ENCODE results near the gene S100A4.
A peak's percentile ranks its signal among the peaks of the same experiment; 100 is the strongest.
"Not testable (repeated sequence)": the region's sequence is repeated elsewhere in the genome, so short reads cannot be mapped to it uniquely, and the experiment has no call there.

The S100A4 gene

DNA sequence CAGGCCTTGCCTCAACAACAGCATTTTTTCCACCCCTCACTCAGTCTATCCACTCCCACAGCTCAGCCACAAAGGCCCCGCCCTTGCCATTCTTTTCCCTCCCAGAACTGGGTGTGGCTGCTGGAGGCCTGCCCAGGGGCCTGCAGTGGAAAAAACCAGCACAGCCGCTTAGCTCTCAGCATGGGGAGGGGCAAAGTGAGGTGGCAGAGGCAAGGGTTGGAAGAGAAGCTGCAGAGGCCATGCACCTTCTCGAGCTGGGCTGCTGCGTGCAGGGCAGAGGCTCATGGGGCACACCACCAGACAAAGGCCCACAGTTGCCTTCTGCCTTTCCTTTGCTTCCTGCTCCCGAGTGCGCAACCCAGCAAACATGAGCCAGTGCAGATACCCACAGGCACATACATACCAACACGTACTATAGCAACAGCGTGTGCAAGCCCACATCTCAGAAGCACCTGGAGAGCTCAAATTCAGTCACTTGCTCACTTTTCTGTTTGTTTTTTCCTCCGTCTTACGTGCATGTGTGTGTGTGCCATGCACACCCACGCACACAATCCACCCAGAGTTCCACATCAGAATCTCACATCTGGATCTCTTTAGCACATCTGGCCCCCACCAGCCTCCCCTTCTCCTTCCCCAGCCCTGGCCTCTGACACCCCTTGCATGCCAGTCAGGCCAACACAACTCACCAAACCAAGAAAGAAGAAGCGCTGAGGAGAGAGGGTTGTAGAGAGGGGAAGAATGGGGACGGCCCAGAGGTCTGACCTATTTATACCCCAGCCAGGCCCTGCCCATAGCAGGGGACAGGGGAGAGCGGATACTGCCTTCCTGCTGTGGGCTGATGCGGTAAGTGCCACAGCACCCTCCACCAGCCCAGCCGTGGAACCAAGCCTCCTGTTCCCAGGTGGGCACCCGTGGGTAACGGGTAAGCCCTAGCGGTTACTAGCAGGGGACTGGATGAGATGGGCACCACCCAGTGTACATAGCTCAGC lies at the start of gene S100A4:
TSS of gene S100A4 (minus strand) at position 740 of the 989 bp plus-strand sequence. CDS start 1,012 bp downstream, outside the sequence.
- peak within 1 kb of the TSS; percentile 68 for H3K27ac ChIP-seq
- H3K4me1 ChIP-seq (ENCODE audit: low read depth, poor library complexity, severe bottlenecking): peaks cover 28% of the 10 kb centered on the region
- H3K27me3 ChIP-seq (ENCODE audit: insufficient read depth, low read depth): no peaks in the 10 kb centered on the region
- H3K79me2 ChIP-seq (ENCODE audit: insufficient read depth, low read depth): no peaks in the 10 kb centered on the region
- peak within 1 kb of the TSS; percentile 95 for H2AFZ ChIP-seq (ENCODE audit: low read depth)
- H3K4me3 ChIP-seq (IDR thresholded peaks at IDR 0.05; ENCODE audit: insufficient read depth, low read depth, low read length): peak within 1 kb of the TSS; percentile 95
- no peak for TF ChIP-seq CTCF (conservative IDR thresholded peaks at IDR 0.05; ENCODE audit: low read depth, low read length)
- H3K4me2 ChIP-seq: peak within 1 kb of the TSS; percentile 85
- H4K20me1 ChIP-seq (ENCODE audit: insufficient read depth): no peaks in the 10 kb centered on the region
- no peaks in the 10 kb centered on the region for H3K36me3 ChIP-seq (ENCODE audit: insufficient read depth)
- peak within 1 kb of the TSS; percentile 62 for H3K9ac ChIP-seq

DNA sequence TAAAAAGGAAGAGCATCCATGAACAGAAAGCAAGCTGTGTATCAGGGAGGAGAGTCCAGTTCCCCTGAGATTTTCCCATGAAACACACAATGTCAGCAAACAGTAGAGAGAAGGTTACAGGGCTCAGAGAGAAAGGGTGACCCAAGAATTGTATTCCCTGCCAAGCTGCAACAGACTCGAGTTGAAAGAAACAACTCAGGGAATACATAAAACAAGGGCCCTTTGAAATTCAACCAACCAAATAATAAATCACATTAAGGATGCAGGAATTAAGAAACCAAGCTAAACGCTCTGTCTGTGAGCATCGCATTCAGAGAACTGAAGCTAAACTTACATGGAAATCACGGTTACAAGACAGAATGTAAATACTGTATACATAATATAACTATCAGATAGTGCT lies 47.1 kb upstream of the S100A4 start:
- Histone ChIP-seq H3K79me2 (ENCODE audit: insufficient read depth, low read depth) (no peaks in the 10 kb centered on the region), H2AFZ (ENCODE audit: low read depth) (no peak overlapping the region; the same call in 1 of the 2 replicates), H3K27me3 (ENCODE audit: insufficient read depth, low read depth) (no peaks in the 10 kb centered on the region), H3K27ac (no peak overlapping the region), H3K4me2 (no peak overlapping the region), H3K36me3 (ENCODE audit: insufficient read depth) (no peaks in the 10 kb centered on the region), H3K9ac (no peak overlapping the region), H4K20me1 (ENCODE audit: insufficient read depth) (no peaks in the 10 kb centered on the region), H3K4me3 (IDR thresholded peaks at IDR 0.05; ENCODE audit: insufficient read depth, low read depth, low read length) (no peak overlapping the region), H3K4me1 (ENCODE audit: low read depth, poor library complexity, severe bottlenecking) (no peaks in the 10 kb centered on the region)
- TF ChIP-seq CTCF (conservative IDR thresholded peaks at IDR 0.05; ENCODE audit: low read depth, low read length): no peak

DNA sequence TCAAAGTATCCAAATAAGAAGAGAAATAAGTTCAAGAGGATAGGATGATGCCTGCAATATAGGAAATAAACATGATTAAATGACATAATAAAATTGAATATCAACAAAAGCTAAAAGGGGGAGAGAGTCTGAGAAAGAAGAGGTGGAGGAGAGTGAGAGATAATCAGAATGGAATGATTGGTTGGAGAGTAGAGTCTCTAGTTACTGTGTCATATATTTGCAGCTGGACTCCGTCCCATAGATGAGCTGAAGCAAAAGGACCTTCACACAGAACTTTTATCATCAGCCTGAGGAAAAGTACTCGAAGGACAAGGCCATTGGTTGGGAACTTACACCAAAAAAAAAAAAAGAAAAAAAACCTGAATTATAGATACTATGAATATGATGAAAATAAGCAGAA lies 42.9 kb upstream of the S100A4 start:
- H3K79me2 ChIP-seq (ENCODE audit: insufficient read depth, low read depth): no peaks in the 10 kb centered on the region
- H3K4me3 ChIP-seq (IDR thresholded peaks at IDR 0.05; ENCODE audit: insufficient read depth, low read depth, low read length): no peak overlapping the region
- no peak overlapping the region for H2AFZ ChIP-seq (ENCODE audit: low read depth)

GRCh38 chr1:153588033-153588432 lies 42.4 kb upstream of the S100A4 start:
- not testable (repeated sequence) for H3K9ac ChIP-seq; H4K20me1 ChIP-seq (ENCODE audit: insufficient read depth); H2AFZ ChIP-seq (ENCODE audit: low read depth); H3K4me3 ChIP-seq (IDR thresholded peaks at IDR 0.05; ENCODE audit: insufficient read depth, low read depth, low read length); H3K36me3 ChIP-seq (ENCODE audit: insufficient read depth); H3K4me2 ChIP-seq; H3K79me2 ChIP-seq (ENCODE audit: insufficient read depth, low read depth); H3K27me3 ChIP-seq (ENCODE audit: insufficient read depth, low read depth); H3K27ac ChIP-seq; H3K4me1 ChIP-seq (ENCODE audit: low read depth, poor library complexity, severe bottlenecking)

More for the DNA sequence above, 42.9 kb upstream of the S100A4 start:
- Histone ChIP-seq H4K20me1 (ENCODE audit: insufficient read depth) (no peaks in the 10 kb centered on the region), H3K27ac (no peak overlapping the region), H3K27me3 (ENCODE audit: insufficient read depth, low read depth) (no peaks in the 10 kb centered on the region), H3K9ac (no peak overlapping the region), H3K36me3 (ENCODE audit: insufficient read depth) (no peaks in the 10 kb centered on the region), H3K4me1 (ENCODE audit: low read depth, poor library complexity, severe bottlenecking) (no peaks in the 10 kb centered on the region), H3K4me2 (no peak overlapping the region)
- no peak for TF ChIP-seq CTCF (conservative IDR thresholded peaks at IDR 0.05; ENCODE audit: low read depth, low read length)

- Histone ChIP-seq H3K4me1 (ENCODE audit: low read depth, poor library complexity, severe bottlenecking) (no peaks in the 10 kb centered on the region), H3K79me2 (ENCODE audit: insufficient read depth, low read depth) (no peaks in the 10 kb centered on the region), H3K36me3 (ENCODE audit: insufficient read depth) (no peaks in the 10 kb centered on the region), H3K9ac (no peak overlapping the region), H3K4me3 (IDR thresholded peaks at IDR 0.05; ENCODE audit: insufficient read depth, low read depth, low read length) (no peak overlapping the region), H2AFZ (ENCODE audit: low read depth) (no peak overlapping the region), H3K27ac (no peak overlapping the region), H4K20me1 (ENCODE audit: insufficient read depth) (no peaks in the 10 kb centered on the region), H3K27me3 (ENCODE audit: insufficient read depth, low read depth) (no peaks in the 10 kb centered on the region), H3K4me2 (no peak overlapping the region)
- no peak for TF ChIP-seq CTCF (conservative IDR thresholded peaks at IDR 0.05; ENCODE audit: low read depth, low read length)
Measured at GRCh38 chr1:153587314-153587713, 41.7 kb upstream of the S100A4 start.

All from KMS-11 (cell line).